ENCODE measurements around the gene PLPPR5.
"Not testable (repeated sequence)": the region's sequence is repeated elsewhere in the genome, so short reads cannot be mapped to it uniquely, and the experiment has no call there.

Gene PLPPR5, protein sequence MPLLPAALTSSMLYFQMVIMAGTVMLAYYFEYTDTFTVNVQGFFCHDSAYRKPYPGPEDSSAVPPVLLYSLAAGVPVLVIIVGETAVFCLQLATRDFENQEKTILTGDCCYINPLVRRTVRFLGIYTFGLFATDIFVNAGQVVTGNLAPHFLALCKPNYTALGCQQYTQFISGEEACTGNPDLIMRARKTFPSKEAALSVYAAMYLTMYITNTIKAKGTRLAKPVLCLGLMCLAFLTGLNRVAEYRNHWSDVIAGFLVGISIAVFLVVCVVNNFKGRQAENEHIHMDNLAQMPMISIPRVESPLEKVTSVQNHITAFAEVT

GRCh38 chr1:99004861-99005442 is at the start of gene PLPPR5:
TSS of gene PLPPR5 (minus strand) at chr1:99004861. CDS start at chr1:99004671, 190 bp downstream.
- DNase-seq = peak; percentile 19

DNA sequence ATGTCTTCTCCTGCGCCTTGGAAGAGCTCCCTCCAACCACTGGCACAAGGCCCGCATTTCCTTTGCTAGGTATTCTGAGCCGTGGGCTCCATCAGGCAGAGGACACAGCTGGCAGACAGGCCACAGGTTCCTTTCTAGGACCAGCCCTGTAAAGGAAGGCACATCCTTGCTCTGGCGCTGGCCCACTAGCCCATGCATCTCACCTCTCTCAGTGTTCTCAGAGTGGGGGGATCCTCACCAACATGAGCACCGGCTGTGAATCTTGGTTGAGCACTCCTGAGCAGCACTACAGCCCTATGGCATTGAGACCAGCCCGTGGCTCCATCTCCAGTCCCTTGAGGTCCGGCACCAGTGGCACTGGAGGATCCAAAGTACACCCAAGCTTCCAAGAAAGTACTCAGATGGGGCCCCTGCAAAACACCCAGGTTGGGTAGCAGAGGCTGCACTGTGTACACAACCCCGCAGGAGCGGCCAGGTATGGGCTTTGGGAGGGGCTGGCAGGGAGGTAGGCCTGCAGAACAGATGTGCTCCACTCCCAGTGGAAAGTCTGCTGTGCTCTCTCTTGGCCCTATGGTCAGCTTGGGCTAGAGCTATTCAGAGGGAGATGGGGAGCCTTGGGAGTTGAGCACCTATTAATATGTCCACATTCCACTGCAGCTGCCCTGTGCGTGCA is 47.1 kb upstream of the PLPPR5 start:
- no peak for DNase-seq

GRCh38 chr1:99049745-99050144 is 45.1 kb upstream of the PLPPR5 start:
- DNase-seq = no peak

GRCh38 chr1:99036746-99037145 is 32.1 kb upstream of the PLPPR5 start:
- DNase-seq = not testable (repeated sequence)

GRCh38 chr1:99018313-99018712 is 13.7 kb upstream of the PLPPR5 start:
- no peak for DNase-seq

- no peak for DNase-seq
These were observed 13.0 kb upstream of the PLPPR5 start for GRCh38 chr1:99017655-99018054.

DNA sequence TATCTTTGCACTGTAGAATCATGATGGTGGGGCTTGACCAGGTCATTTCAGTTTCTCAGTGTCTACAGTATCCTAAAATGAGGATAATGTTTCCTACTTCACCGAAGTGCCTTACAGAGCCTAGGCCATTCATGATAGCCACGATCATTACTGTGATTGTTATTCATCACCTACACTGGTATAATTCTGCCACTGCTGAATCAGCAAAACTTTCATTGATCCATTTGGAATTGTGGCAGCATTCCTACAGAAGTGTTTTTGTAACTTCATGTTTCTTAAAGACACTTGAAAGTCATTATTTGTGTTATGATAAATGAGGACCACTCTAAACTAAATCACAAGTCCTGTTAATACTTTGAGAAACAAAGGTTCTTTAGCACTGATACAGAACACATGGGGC is 6.0 kb upstream of the PLPPR5 start:
- DNase-seq = no peak

DNA sequence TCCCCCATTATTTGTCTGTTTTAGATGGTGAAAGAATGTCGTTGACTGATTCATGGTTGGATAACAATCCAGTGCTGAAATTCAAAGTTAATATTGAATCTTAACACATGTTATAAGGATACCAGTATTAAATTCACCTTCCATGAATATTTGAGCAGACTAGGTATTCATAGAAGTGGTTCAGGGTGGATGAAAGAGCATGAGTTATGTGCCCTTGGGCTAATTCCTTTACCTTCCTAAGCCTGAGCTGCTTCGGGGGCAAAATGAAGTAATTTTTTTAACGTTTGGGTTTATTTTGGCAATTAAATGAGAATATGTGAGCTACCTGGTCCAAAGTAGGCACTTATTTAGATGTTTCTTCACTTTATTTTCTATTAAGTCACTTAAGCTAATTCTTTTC is 2.7 kb upstream of the PLPPR5 start:
- DNase-seq = no peak

GRCh38 chr1:99005537-99005942 is 879 bp upstream of the PLPPR5 start:
- no peak for DNase-seq

GRCh38 chr1:99004254-99004860 is 304 bp downstream of the PLPPR5 start:
- peak; percentile 21 for DNase-seq

DNA sequence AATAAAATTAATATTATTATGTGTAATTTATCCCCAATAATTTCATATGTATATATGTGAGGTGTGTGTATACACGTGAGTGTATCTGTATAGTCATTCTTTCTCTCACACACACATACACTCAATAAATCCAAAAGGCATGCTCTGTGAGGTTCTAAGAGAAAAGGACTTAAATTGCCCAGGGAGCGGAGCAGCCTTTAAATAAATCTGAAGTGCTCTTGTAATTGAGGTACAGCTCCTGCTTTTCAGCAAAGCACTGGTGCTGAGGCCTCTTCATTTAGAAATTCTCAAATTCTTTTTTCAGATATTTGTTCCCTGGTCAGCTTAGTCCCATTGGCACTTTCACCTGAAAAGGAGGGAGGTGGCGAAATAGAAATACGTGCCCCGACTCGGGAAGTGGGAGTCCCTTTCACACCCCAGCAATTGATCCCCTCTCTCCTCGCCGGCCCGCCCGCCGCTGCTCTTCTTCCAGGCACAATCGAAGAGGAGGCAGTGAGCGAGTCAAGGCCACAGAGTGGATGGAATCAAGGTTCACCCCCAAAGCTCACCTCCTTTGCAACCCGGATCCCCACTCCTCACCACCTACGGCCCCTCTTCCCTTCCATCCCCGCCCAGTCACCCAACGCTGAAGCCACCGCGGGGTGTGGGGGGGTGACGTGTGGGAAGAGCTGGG is 944 bp downstream of the PLPPR5 start:
- DNase-seq = no peak

DNA sequence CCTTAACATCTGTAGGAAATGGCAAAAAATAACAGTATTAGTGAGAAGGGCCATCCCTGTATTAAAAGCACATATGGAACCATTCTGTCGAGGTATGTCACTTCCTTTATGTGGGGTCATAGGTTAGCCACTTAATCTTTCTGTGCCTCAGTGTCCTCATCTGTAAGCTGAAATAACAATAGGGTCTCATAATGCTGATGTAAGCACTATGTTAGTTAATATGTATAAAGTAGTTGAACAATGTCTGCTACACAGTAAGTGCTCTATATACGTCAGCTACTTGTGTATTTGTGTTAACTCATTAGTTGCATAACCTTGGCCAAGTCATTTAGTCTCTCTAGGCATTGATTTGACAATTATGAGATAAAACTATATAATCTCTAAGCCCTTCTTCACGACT is 11.8 kb downstream of the PLPPR5 start:
- no peak for DNase-seq

DNA sequence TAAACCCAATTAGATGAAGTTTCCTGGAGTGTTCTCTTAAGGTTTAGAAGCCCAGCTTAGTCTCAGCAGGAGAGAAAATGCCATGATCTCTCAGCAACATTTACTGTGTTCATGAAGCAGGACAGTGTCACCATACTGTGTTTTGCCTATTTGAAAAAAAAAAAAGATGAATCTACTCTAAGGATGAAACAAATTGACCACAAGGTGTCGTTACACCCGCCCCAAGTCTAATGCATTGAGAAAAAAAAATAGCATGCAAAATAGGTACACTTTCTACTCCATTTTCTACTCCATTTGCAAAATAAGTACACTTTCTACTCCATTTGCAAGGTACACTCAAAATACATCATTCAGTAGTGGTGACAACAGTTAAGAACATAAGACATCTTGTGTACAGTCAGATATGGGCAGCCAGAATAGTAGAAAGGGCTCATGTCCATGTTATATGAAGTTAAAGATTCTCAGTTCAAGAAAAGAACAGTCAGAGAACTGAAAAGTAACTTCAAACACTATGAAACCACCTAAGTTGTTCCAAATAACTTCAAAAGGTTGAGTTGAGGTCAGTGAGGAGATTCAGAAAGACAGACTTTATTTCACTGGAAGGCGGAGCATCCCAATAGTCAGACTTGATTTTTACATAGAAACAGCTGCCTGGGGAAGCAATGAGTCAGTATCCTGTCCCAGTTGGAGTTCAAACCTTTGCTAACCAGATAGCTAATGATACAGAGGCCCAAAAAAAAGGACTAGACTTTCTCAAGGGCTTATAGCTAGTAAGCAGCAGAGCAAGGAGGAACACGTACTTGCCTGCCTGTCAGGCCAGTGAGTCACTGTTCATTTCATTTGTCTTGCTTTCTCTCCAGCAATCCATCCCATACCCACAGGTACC is 13.3 kb downstream of the PLPPR5 start:
- no peak for DNase-seq

DNA sequence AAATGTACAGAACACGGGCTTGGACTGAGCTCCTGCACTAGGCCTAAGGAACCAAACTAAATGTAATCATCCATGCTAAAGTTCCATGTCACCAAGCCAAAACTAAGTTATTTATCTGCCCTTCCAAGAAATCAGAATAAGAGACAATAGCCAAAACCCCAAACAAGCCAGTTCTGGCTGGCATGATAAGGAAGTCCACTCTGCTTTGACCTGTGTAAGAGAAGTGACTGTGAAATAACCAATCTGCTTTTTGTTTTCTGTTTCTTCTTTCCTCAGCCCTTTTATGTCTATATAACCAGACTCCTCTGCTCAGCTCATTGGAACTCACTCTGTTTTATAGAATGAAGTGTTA is 15.1 kb downstream of the PLPPR5 start:
- no peak for DNase-seq

DNA sequence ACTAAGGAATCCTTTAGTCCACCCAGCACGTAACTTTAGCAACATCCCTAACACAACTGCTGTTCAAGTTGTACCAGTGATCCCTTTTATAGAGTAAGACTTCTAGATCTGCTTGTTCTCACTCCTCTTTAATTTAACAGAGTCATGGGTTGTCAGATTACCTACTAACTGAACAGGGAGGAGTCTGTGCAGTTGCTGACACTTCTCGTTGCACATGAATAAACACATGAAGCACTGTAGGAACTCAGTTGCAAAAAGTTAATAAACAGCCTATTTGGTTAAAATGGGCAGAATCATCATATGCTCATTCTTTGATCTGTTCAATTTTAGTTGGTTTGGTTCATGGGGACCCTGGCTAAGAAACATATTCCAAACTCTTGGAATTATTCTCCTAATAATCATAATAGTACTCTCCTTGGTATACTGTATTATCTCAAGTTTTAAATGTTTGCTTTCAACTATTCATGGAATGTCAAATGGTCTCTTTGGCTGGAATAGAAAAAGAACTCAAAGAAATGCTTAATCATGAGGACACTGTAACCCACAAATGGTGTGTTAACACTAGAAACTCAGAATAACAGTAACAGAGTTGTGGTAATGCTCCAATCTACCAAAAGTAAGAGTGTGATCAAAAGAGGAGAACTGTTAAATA is 15.6 kb downstream of the PLPPR5 start:
- DNase-seq = no peak

- no peak for DNase-seq
These were observed 19.0 kb downstream of the PLPPR5 start for GRCh38 chr1:98985687-98986086.

DNA sequence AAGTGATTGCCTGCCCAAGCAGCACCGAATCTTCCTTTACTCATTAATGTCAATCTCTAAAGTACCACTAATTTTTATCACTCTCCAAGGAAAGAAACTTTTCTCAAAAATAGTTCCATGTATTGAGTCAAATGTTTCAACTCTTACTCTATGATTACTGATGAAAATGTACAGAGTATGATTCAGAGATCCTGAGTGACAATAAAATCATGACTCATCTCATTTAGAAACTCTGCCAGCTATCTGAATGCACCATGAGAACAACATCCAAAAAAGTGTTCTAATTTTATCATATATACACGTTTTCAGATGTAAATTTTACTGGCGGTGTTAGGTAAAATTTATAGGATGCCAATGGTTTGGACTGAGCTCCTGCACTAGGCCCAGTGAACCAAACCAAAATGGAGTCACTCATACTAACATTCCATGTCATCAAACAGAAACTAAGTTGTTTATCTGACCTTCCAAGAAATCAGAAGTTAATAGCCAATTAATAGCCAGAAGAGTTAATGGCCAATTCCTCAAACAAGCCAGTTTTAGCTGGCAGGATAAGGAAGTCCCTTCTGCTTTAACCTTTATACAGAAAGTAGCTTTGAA is 22.6 kb downstream of the PLPPR5 start:
- no peak for DNase-seq

GRCh38 chr1:98979463-98979862 is 25.2 kb downstream of the PLPPR5 start:
- no peak for DNase-seq

GRCh38 chr1:98975810-98976209 is 28.9 kb downstream of the PLPPR5 start:
- DNase-seq = no peak

- DNase-seq = no peak
These were observed 29.5 kb downstream of the PLPPR5 start for GRCh38 chr1:98975113-98975512.

GRCh38 chr1:98969798-98970490 is 34.7 kb downstream of the PLPPR5 start:
- no peak for DNase-seq
